T-helper 17 cell (primary cell): ENCODE data around the gene PDGFB. TPM values are rescaled to one million over a fixed set of nuclear protein-coding genes. Genes with fewer than 3 reads are reported as not detected.
A peak's percentile ranks its signal among the peaks of the same experiment; 100 is the strongest.

Source experiments
- ATAC-seq: fragments of 150-1000 bp; cut with Tn5 transposase; 2 replicates; pipeline ENCODE4 v1.10.0; 2021; ENCODE audit warnings: mild to moderate bottlenecking, moderate library complexity
- DNase-seq, 3 donors: peaks; one replicate each; pipeline versions ENCODE4 v3.0.0 to v3.0.0-alpha.2; 2020 to 2021
- H3K9me3 ChIP-seq: one replicate; pipeline ENCODE4 v1.7.0; 2013; ENCODE audit warnings: low read length, mild to moderate bottlenecking; ENCODE audit not compliant: control insufficient read depth, poor library complexity, severe bottlenecking
- H3K27ac Mint-ChIP-seq: one replicate; pipeline ENCODE4 v1.8.0; 2022; ENCODE audit warnings: mild to moderate bottlenecking, moderate library complexity, mixed read lengths
- H3K27me3 Mint-ChIP-seq: one replicate; pipeline ENCODE4 v1.8.0; 2022; ENCODE audit warnings: mixed read lengths
- H3K36me3 Mint-ChIP-seq: one replicate; pipeline ENCODE4 v1.8.0; 2022; ENCODE audit warnings: low read depth, mixed read lengths
- H3K4me1 Mint-ChIP-seq: one replicate; pipeline ENCODE4 v1.8.0; 2022; ENCODE audit warnings: mild to moderate bottlenecking, mixed read lengths
- H3K4me3 Mint-ChIP-seq: one replicate; pipeline ENCODE4 v1.8.0; 2022; ENCODE audit warnings: mild to moderate bottlenecking, moderate library complexity, mixed read lengths
- total RNA-seq, 4 donors: library from RNA in 2 of 4; stranded (reverse) in 2 of 4; gene quantifications; one replicate each; pipeline ENCODE4 v1.2.3 and lab custom pipeline; 2022 to 2026

PDGFB gene
- total RNA-seq, 2 donors from 2014 or later: 2.8 to 4.4 TPM

DNA sequence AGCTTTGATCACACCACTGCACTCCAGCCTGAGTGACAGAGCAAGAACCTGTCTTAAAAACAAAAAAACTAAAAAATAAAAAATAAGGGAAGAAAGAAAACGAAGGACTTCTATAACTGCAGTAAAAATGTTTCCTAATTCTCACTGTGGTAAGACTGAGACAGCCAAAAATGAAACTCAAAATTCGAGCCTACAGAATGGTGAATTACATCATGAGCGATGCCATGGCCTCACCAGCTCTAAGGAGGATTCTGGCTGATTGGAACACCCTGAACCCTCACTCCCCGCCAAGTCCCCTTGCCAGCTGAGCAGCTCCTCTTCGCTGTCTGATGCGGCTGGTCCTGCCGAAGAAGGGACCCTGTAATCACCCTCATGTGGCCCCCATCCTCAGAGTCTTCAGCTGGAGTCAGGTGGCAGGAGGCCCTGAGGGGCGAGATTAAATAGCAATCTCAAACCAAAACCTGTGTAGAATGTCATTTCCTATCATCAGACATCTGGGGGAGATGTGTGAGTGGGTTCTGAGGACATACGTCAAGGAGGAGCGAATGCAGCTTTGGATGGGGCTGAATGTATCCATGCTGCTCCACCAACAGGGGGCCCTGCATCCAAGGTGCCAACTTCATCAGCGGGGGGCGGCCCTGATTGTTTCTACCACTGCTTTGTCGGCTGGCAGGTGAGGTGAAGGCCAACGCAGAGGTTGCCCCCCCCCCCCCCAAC, 29.2 kb downstream of the PDGFB start:
- DNase-seq (no peak), ATAC-seq (peak; percentile 80)
- no peak overlapping the region for H3K4me3 Mint-ChIP-seq
- H3K36me3 Mint-ChIP-seq: no peaks in the 10 kb centered on the region
- H3K4me1 Mint-ChIP-seq: peaks cover 6% of the 10 kb centered on the region
- H3K9me3 ChIP-seq: no peaks in the 10 kb centered on the region
- no peak overlapping the region for H3K27ac Mint-ChIP-seq
- H3K27me3 Mint-ChIP-seq: peaks cover 20% of the 10 kb centered on the region

DNA sequence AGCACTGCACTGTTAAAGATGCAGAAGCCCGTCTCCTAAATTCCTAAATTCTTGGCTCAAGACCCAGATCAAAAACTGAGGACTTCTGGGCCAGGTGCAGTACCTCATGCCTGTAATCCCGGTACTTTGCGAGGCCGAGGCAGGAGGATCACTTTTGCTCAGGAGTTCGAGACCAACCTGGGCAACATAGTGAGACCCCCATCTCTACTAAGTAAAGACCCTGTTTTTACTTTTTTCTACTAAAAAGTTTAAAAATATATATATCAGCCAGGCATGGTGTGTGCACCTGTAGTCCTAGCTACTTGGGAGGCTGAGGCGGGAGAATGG, 29.7 kb downstream of the PDGFB start:
- peaks cover 6% of the 10 kb centered on the region for H3K4me1 Mint-ChIP-seq
- DNase-seq (no peak), ATAC-seq (no peak)
- no peaks in the 10 kb centered on the region for H3K9me3 ChIP-seq
- no peaks in the 10 kb centered on the region for H3K36me3 Mint-ChIP-seq
- no peak overlapping the region for H3K27ac Mint-ChIP-seq
- no peak overlapping the region for H3K4me3 Mint-ChIP-seq
- peaks cover 20% of the 10 kb centered on the region for H3K27me3 Mint-ChIP-seq

DNA sequence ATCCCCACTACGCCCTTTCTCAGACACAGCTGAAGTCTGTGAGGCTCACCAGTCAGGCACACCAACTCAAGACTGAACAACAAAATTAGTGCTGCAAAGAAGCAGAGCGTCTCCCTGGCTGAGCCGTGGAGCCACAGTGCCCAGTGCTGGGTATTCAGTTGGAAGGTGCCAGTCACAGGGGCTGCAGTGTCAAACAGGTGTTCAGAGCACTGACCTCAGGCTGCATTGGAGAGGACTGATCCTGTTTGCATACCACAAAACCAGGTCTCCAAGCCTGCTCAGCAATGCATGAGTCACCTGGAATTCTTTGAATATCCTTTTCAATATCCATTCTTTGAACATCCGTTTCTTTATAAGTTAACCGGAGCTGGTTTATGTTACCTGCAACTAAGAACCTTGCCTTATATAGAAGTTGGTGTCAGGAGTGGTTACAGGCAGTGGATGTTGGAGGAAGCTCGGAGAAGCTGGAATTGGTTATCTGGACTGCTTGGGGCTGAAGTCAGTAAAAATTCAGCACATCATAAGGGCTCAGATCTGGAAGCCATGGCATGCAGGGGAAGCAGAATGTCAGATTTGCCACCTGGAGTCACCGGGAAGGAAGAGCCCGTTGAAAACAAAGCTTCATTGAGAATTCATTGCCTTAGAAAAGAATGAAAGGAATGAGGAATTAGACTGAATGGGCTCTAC, 30.3 kb downstream of the PDGFB start:
- ATAC-seq: no peak
- Mint-ChIP-seq H3K4me3 (no peak overlapping the region), H3K27me3 (peaks cover 20% of the 10 kb centered on the region), H3K36me3 (no peaks in the 10 kb centered on the region), H3K27ac (no peak overlapping the region), H3K4me1 (peaks cover 6% of the 10 kb centered on the region)
- DNase-seq: no peak
- H3K9me3 ChIP-seq: no peaks in the 10 kb centered on the region

DNA sequence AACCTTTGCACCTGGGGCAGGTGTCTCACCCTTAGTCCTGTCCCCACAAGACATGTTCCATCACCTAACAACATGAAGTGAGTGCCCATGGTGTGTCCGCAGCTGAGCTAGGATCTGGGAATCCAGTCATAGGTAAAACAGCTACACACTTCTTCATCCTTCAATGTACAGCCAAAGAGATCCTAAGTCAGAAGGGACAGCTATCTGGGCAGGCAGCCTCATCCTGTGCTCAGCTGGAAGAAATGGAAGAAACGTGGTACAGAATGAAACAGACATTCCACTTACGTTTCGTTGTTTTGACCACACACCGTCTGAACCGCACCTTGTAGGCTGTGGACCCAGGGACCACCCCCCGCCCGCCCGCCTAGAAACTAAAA, 30.8 kb downstream of the PDGFB start:
- Mint-ChIP-seq H3K4me1 (peaks cover 6% of the 10 kb centered on the region), H3K27ac (no peak overlapping the region), H3K27me3 (peaks cover 20% of the 10 kb centered on the region), H3K4me3 (no peak overlapping the region), H3K36me3 (no peaks in the 10 kb centered on the region)
- DNase-seq (no peak), ATAC-seq (no peak)
- H3K9me3 ChIP-seq: no peaks in the 10 kb centered on the region

DNA sequence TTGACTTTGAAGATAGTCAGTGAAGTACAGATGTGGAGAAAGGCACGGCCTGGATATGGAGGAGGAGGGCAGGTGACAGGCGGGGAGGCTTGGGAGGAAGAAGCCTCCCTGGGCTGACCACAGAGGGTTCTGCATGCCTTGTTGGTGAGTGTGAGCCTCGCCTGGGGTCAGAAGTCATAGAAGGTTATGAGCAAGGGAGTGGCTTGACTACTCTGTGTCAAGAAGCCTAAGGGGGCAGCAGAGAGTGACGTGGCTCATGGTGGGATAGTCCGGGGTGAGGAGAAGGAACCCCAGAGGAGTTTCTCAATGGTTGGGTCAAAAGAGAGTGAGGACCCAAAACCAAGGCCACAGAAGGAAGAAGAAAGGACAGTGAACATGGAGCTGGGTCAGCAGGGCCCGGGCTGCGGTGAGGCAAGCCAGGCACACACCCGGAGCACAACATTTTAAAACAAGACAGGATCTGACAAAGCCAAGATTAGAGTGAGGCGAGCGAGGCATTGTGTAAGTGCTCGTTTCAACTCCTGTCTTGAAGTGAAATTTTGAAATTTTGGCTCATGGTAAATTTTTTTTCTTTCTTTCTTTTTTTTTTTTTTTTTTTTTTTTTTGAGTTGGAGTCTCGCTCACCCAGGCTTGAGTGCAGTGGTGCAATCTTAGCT, 31.9 kb downstream of the PDGFB start:
- H3K27me3 Mint-ChIP-seq: peaks cover 20% of the 10 kb centered on the region
- peaks cover 9% of the 10 kb centered on the region for H3K4me1 Mint-ChIP-seq
- H3K9me3 ChIP-seq: no peaks in the 10 kb centered on the region
- ATAC-seq: no peak
- no peak overlapping the region for H3K27ac Mint-ChIP-seq
- DNase-seq: no peak
- no peak overlapping the region for H3K4me3 Mint-ChIP-seq
- no peaks in the 10 kb centered on the region for H3K36me3 Mint-ChIP-seq

DNA sequence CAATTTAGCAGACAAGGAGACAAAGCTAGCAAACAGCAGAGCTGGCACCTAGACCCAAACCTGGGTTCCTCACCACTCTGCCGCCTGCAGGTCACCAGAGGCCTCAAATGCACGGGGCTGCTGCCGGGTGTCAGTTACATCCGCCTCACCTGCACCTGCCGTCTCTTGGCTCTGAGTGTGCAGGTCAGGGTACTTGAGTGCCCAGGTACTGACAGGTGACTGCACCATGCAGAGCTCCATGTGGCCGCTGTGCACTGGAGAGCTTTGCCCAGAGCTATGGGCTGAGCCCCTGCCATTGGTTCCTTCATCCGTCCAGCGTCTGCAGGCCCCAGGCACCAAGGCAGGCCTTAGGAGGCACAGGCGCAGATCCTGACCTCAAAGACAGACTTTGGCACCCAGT, 35.0 kb downstream of the PDGFB start:
- no peaks in the 10 kb centered on the region for H3K9me3 ChIP-seq
- H3K27ac Mint-ChIP-seq: no peak overlapping the region
- H3K36me3 Mint-ChIP-seq: no peaks in the 10 kb centered on the region
- no peak for ATAC-seq
- H3K27me3 Mint-ChIP-seq: peaks cover 25% of the 10 kb centered on the region
- DNase-seq: no peak
- H3K4me1 Mint-ChIP-seq: peaks cover 27% of the 10 kb centered on the region
- no peak overlapping the region for H3K4me3 Mint-ChIP-seq

DNA sequence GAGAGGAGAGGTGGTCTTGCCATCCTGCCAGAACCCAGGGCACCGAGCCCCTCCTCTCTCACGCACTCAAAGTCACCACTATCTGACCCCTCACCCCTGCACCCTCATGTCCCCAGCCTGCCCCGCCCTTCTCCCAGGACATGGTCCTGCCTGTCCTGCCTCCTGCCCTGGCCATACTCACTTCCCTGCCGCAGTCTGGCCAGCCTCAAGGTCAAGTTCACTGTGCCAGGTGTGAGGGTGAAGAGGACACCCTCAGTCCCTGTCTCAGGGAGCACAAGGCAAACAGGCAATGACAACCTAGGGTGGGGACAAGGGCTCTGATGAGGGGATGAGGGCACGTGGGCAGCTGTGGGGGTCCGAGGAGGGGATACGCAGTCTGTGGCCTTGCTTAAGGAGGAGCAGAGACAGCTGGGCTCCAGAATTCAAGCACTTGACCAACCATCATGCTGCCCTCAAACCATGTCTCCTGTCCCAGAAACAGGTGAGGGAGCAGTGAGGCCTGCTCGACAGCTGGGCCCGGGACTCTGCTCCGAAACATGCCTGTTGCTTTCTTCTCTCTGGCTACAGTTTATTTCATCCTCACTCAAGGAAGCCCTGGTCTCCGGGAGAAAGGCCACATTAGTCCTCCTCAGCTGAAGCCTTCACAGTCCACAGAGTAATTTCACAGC, 36.6 kb downstream of the PDGFB start:
- Mint-ChIP-seq H3K27ac (peak overlapping the region; percentile 34), H3K4me3 (peak overlapping the region; percentile 75), H3K36me3 (no peaks in the 10 kb centered on the region), H3K27me3 (peaks cover 19% of the 10 kb centered on the region), H3K4me1 (peaks cover 29% of the 10 kb centered on the region)
- DNase-seq: no peak
- H3K9me3 ChIP-seq: no peaks in the 10 kb centered on the region
- no peak for ATAC-seq

DNA sequence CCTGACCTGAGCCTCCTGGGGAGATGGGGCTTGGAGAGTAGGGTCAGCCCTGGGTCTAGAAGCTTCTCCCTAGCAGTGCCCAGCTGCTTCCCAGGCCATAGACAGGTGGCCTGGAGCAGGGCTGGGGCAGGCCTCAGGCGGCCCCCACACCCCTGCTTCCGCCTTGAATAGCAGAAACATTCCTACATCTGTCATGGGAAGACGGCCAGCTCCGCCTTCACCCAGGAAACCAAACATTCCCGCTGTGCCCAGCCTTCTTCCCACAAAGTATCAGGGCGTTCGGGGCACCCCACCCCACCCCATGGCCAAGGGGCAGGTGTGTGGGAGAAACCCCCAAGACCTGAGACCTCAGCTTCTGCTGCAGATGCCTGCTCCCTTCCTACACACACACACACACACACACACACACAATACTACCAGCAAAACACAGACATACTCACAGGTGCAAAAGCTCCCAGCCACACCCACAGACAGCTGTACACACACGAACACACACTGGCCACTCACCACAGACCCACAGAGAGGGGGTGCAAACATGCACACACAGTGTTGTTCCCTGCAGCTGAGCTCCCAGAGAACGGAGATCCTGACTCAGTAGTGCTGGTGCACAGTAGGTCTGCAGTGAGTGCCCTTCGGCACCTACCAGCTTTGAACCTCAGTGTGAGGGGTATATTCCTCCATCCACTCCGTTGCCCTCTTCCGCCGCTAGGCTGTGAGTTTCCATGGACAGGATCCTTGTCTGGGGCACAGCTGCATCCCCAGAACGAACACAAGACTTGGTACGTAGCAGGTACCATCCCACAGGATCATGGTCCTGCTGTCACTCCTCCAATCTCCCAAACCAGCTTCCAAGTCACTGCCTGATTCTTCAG, 37.4 kb downstream of the PDGFB start:
- Mint-ChIP-seq H3K36me3 (no peaks in the 10 kb centered on the region), H3K27ac (peak overlapping the region; percentile 63), H3K4me1 (peaks cover 29% of the 10 kb centered on the region), H3K4me3 (peak overlapping the region; percentile 75), H3K27me3 (peaks cover 13% of the 10 kb centered on the region)
- no peak for ATAC-seq
- no peak for DNase-seq
- no peaks in the 10 kb centered on the region for H3K9me3 ChIP-seq

DNA sequence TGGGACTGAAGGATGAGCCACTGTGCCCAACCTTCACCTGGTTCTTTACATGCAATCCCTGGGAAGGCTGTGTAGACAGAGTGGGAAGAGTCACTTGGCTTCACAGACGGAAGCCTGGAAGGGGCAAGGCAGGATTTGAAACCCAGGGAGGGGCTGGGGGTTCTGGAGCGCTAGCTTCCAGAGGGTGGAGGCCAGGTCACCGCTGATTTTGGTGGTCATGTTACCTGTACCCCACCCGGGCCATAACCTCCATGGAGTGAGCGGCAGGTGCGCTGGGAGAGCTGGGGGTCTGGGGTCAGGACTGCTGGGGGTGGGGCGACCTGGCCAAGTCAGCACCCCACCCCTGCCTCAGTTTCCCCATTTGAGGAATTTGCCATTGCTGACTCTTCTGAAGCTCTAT, 38.3 kb downstream of the PDGFB start:
- no peak for DNase-seq
- Mint-ChIP-seq H3K27ac (peak overlapping the region; percentile 63), H3K4me3 (peak overlapping the region; percentile 45), H3K36me3 (no peaks in the 10 kb centered on the region), H3K4me1 (peaks cover 29% of the 10 kb centered on the region), H3K27me3 (peaks cover 10% of the 10 kb centered on the region)
- ATAC-seq: no peak
- H3K9me3 ChIP-seq: no peaks in the 10 kb centered on the region

DNA sequence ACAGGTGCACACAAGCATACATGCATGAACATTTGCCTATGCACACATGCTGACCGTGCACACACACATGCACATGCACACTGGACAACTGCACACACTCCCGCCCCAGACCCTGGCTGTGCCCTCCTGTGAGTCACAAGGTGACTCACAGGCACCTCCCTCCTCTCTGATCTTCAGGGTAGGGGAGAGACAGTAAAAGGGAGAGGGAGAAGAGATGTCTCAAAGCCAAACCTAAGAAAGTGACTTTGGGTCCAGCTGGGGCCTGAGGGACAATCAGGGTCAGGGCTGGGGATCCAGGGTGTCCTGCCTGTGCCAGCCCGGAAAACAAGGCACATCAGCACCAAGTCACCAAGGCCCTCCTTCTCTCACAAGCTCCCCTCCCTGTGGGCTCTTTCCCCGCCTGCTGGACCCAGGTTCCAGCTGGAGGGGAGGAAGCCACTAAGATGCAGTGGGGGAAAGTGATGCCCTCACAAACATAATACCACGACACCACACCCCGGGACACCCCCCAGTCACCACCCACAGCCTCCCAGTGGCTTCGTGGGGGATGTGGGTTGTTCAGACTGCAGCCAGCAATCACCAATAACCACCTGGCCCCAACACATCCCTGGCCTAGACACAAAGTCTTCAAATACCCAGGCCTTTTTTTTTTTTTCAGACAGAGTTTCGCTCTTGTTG, 39.3 kb downstream of the PDGFB start:
- Mint-ChIP-seq H3K36me3 (no peaks in the 10 kb centered on the region), H3K27me3 (peaks cover 10% of the 10 kb centered on the region), H3K4me3 (peak overlapping the region; percentile 36), H3K4me1 (peaks cover 29% of the 10 kb centered on the region), H3K27ac (peak overlapping the region; percentile 29)
- ATAC-seq (peak; percentile 83), DNase-seq (no peak)
- no peaks in the 10 kb centered on the region for H3K9me3 ChIP-seq

DNA sequence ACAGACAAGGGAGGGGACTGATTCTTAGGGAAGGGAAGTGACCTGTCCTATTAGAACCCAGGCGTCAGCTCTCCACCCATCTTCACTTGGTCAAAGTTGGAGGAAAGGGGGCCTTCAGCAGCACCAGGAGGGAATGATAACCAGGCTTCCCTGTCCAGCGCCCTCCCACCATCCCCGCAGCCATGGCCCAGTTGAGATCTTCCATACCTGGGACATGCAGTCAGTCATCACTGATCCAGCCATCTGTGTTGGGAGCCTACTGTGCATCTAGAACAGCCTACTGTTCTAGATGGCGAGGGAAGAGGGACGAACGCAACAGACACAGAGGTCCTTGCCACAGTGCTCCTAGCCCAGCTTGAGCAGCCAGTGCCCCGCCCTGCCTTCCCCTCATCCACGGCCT, 40.6 kb downstream of the PDGFB start:
- Mint-ChIP-seq H3K36me3 (no peaks in the 10 kb centered on the region), H3K27ac (no peak overlapping the region), H3K4me1 (peaks cover 29% of the 10 kb centered on the region), H3K4me3 (no peak overlapping the region), H3K27me3 (peaks cover 10% of the 10 kb centered on the region)
- H3K9me3 ChIP-seq: no peaks in the 10 kb centered on the region
- DNase-seq (no peak), ATAC-seq (no peak)

DNA sequence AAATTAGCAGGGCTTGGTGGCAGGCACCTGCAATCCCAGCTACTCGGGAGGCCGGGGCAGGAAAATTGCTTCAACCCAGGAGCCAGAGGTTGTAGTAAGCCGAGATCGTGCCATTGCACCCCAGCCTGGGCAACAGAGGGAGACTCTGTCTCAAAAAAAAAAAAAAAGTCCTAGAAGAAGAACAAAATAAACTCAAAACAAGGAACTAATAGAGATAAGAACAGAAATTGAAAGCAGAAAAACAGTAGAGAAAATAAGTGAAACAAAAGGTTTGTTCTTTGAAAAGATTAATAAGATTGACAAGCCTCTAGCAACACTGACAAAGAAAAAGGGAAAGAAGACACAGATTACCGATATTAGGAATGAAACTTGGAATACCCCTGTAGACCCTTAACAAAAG, 47.2 kb downstream of the PDGFB start:
- no peak for DNase-seq
- no peaks in the 10 kb centered on the region for H3K9me3 ChIP-seq
- H3K27ac Mint-ChIP-seq: no peak overlapping the region
- no peak overlapping the region for H3K4me3 Mint-ChIP-seq
- no peaks in the 10 kb centered on the region for H3K4me1 Mint-ChIP-seq
- H3K27me3 Mint-ChIP-seq: no peaks in the 10 kb centered on the region
- no peak for ATAC-seq
- H3K36me3 Mint-ChIP-seq: peaks cover 2% of the 10 kb centered on the region
